ENCODE measurements around the gene REEP5.

The REEP5 gene

GRCh38 chr5:112844489-112844888 is 77.5 kb downstream of the REEP5 start:
- no peak for DNase-seq (ENCODE audit: low read depth in 3 of 3)

- DNase-seq (ENCODE audit: low read depth in 3 of 3) = no peak
These were observed 88.1 kb downstream of the REEP5 start for GRCh38 chr5:112833971-112834370.

DNA sequence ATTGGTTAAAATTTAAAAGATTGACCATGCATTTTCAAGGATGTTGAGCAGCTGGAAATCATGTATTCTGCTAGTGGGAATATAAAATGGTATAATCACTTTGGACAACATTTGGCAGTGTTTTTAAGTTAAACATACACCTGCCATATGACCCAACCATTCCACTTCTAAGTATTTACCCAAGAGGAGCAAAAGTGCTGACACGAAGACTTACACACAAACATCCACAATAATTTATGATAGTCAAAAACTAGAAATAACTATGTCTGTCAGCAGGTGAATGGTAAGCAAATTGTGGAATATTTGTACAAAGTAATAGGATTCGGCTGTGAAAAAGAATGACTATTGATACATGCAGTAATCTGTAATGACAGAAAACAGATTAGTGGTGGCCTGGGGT is 91.6 kb downstream of the REEP5 start:
- no peak for DNase-seq (ENCODE audit: low read depth in 3 of 3)
